NOMO-1 treated with DMSO at 0.1 percent for 48 hours (cell line): Measurements from ENCODE around the gene MTCH1.

Experiments
- DNase-seq: peaks from one replicate; lab custom pipeline; 2025; ENCODE audit not compliant: unreplicated experiment; lab: John Stamatoyannopoulos, UW

The MTCH1 gene

DNA sequence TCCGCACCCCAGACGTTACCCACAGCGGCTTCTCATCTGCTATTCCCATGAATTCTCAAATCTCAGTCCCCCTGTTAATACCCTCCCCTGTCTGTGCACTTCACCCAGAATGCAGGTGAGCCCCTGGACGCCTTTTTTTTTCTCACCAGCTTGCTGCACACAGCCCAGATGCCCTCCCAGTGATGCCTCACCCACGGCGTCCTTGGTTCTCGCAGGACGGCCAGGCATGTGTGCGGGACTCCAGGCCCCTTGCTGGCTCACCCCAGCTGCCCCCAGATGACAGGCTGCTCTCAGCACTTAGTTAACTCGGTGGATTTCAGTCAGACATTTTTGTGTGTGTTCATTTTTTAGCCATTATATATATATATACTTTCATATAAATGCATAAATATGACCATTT lies 56.8 kb downstream of the MTCH1 start:
- no peak for DNase-seq

DNA sequence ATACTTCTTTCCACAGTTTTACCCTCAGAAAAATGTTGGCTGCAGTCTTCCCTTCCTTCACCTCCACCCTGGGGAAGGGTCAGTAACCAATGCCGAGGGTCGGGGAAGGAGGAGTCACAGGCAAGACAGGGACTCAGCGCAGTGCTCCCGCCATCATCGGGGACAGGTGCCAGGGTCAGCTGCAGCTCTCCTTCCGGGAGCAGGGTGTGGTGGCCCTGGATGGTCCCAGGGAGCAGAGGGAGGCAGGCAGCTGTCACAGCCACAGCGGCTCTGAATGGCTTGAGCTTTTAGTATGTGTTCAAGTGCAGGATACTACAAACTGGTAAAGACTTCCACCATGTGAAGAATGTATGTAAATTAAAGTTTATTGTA lies 57.5 kb downstream of the MTCH1 start:
- no peak for DNase-seq

DNA sequence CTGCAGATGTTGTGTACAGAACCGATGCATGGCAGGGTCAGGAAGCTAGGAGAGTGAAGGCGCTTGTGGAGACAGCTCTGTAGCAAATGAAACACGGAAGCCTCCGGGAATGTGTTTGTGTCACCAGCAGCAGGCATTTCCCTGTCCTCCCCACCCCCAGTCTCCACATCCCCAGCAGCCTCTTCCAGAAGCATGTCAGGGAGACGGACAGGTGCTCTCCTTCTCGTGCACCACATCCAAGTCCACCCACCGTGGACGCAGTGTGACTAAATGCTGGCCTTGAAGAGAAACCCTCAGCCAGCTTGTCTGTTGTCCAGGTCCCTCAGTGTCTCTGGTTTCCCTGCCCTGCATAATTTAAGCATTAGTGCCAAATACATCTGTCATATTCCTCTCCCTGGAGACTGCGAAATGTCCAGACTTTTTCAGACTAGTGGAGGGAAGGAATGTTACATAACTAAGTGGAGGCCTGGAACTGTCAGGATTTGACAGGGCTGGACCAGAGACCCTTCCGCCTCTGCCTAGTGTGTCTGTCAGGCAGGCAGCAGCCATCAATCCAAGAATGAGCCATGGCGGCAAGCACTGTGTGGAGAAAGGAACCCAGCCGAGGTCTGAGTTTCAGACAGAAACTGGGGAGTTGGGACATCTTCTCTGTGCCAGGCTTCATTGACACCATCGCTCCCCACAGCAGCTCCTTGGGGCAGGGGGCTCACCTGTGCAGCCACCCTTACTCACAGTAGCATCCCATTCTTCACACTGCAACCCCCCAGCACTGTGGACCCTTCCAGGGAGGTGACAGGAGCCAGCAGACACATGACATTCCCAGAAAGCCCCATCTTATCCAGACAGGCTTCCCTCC lies 58.1 kb downstream of the MTCH1 start:
- no peak for DNase-seq

DNA sequence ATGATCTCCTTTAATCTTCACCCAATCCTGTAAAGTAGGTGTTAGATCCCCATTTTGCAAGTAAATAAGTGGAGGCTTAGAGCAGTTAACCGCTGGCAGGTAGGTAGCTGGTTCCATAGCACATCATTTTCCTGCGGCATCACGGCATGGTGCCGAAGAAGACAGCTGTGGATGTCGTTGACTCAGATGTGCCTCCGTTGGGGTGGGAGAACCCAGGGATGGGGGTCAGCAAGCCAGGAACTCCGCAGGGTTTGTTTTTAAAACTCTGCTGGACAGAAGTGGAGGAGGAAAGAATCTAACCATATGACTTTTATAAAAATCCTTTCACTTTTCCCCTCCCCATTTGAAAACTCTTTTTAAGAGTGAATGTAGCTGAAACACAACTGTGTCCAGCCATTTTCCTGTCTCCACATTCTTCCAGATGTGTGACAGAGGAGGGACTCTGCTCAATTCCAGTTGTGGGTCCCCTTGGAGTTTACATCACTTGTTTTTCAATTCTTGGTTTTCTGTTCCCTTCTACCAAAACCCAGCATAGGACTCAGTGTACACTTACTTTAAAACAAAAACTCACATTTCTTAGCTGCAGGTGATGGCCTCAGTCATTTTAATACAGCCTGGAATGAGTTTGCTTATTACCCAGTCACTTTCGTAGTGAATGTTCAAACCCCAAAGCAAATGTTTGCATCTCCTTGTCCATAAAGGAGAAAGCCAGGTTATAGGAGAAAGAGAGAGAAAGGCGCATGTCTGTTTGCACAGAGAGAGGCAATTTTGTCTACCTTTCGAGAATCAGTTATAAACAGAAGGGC lies 59.1 kb downstream of the MTCH1 start:
- no peak for DNase-seq

DNA sequence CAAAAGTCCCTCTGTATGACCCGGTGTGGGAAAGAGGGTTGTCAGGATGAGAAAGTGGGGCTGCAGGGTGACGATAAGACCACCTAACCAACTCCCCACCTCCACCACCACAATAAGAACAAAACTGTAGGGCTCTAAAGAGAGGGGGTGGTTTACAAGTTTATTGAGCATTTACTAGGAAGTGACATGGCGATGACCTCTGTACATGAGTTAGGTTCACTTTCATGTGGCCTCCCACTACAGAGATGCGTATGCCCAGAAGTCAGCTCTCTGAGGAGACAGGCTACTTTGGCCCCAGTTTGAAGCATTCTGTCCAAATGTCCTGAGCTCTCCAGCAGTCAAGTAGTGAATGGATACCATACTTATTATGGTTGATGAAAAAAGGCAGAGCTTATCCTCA lies 60.2 kb downstream of the MTCH1 start:
- no peak for DNase-seq

DNA sequence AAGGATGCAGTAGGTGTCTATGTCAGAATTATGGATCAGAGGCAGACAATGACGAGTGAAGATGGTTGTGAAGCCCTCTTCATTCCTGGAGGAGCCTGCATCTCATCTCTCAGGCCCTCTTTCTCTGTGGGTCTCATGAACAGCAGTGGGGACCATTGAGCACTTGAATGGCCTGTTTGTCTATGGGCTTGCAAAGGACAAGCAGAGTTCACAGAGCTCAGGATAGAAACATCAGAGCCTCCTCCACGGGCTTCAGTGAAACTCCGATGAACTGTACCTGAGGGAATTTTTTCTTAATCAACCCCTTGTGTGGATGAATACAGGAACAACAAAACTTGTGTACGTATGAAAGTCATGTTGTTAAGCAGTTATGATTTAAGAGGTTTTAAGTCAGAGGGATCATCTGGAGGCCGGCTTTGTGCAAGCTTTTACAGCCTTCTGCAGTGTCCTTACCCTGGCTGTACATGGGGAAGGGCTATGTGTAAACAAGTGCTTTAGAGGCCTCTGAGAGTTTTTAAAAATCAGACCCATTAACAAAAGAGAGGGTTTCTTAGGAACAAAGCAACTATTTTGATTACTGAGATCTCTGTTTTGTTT lies 61.1 kb downstream of the MTCH1 start:
- no peak for DNase-seq

DNA sequence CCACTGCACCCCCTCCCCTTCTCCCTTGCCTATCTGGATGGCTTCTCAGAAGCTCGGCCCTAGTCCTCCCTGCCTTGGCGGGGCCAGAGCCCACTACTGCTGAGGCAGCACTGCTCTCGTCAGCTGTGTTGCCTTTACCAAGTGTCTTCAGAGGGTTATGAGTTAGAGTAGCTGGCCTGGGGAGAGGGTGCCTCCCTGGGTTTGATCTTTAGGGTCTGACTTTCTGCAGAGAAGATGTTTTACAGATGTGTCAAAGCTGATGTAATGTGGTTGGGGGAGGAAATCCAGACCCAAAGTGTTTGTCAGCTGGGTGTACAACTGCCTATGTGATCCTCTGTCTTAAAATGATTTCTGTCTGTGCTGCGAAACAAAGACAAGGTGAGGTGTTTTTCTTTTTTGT lies 61.9 kb downstream of the MTCH1 start:
- no peak for DNase-seq

DNA sequence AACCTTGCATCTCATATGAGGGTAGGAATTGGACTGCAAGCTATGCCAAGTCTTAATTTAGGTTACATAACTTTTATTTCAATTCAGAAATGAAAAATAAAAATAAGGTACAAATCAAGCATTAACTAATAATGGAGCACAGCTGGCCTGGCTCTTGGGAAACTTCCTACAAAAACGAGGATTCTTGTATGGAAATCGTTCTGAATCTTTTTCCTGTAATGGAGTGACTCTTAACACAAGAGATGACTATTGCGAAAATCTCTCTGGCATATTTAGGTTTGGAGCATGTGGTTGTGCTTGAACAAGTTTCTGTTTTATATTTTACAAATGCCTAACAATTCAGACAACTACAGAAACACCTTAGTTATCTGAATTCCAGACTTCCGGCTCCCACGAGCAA lies 65.5 kb downstream of the MTCH1 start:
- DNase-seq = no peak

DNA sequence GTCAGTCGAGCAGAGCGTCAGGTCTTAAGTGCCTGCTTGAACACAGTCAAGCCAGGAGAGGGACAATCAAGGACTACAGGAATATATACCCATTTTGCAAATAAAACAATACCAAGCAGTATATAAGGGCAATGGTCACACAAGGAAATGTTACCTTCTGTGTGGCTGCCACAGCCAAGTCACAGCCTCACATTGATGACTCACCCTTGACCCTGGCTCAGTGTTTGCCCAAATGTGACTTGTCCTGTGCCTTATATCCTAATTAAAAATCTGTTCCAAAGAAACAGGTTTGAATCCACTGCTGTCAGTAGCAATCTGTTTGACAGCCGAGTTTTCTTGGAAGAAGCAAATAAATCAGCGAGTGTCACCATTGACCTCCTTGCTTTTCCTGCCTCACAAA lies 65.9 kb downstream of the MTCH1 start:
- DNase-seq = no peak
